ENCODE data around the gene TBX10.

- TF ChIP-seq POLR2A (IDR thresholded peaks at IDR 0.05) = no peak
- TF ChIP-seq, protein P1, sequence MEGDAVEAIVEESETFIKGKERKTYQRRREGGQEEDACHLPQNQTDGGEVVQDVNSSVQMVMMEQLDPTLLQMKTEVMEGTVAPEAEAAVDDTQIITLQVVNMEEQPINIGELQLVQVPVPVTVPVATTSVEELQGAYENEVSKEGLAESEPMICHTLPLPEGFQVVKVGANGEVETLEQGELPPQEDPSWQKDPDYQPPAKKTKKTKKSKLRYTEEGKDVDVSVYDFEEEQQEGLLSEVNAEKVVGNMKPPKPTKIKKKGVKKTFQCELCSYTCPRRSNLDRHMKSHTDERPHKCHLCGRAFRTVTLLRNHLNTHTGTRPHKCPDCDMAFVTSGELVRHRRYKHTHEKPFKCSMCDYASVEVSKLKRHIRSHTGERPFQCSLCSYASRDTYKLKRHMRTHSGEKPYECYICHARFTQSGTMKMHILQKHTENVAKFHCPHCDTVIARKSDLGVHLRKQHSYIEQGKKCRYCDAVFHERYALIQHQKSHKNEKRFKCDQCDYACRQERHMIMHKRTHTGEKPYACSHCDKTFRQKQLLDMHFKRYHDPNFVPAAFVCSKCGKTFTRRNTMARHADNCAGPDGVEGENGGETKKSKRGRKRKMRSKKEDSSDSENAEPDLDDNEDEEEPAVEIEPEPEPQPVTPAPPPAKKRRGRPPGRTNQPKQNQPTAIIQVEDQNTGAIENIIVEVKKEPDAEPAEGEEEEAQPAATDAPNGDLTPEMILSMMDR (IDR thresholded peaks at IDR 0.05) = no peak
Measured at GRCh38 chr11:67632982-67633755, 6.4 kb downstream of the TBX10 start.
